Caco-2 (cell line): ENCODE data around the gene SLC12A7. TPM values are rescaled to one million over a fixed set of nuclear protein-coding genes. Genes with fewer than 3 reads are reported as not detected.

Experiments
- BruUV-seq: library from RNA; stranded (reverse); fragments of 400-500 nt; replicated peaks from 2 replicates; lab custom pipeline; 2021; lab: Mats Ljungman, UMichigan
- CTCF ChIA-PET: fragments of 300-600 bp; sonication (Branson Sonifier 250); formaldehyde crosslinking; loops from one replicate; lab custom pipeline; 2022; ENCODE audit warnings: antibody characterized with exemption; lab: Charles Lee
- POLR2A ChIA-PET: fragments of 300-600 bp; sonication (Branson Sonifier 250); formaldehyde crosslinking; loops from one replicate; lab custom pipeline; 2022; ENCODE audit warnings: antibody characterized with exemption; lab: Charles Lee
- DNase-seq, 2 experiments: peaks; one replicate each; pipeline versions ENCODE4 v3.0.0 to v3.0.0-alpha.2; 2020 to 2022
- H3K27me3 ChIP-seq: replicated peaks from 2 replicates; pipeline ENCODE4 v1.6.0; 2011; ENCODE audit warnings: low read length; ENCODE audit not compliant: control insufficient read depth, insufficient read depth
- H3K36me3 ChIP-seq: 2 replicates; pipeline ENCODE4 v1.5.1; 2011; ENCODE audit warnings: low read length; ENCODE audit not compliant: control insufficient read depth, insufficient read depth
- H3K4me1 ChIP-seq: fragments of 250-450 bp; sonication (Bioruptor Pico); 2 replicates; pipeline ENCODE4 v1.5.1; 2020; ENCODE audit warnings: mild to moderate bottlenecking
- H3K4me3 ChIP-seq: 2 replicates; pipeline ENCODE4 v1.5.1; 2011; ENCODE audit warnings: low read depth, mild to moderate bottlenecking, control low read depth, low read length
- H3K9me3 ChIP-seq: fragments of 250-450 bp; sonication (Bioruptor Pico); 2 replicates; pipeline ENCODE4 v1.5.1; 2020; ENCODE audit warnings: mild to moderate bottlenecking, moderate library complexity
- H3K27ac Mint-ChIP-seq: one replicate; pipeline ENCODE4 v1.8.0; 2022; ENCODE audit warnings: mixed read lengths; ENCODE audit not compliant: unreplicated experiment
- H3K27me3 Mint-ChIP-seq: one replicate; pipeline ENCODE4 v1.8.0; 2022; ENCODE audit warnings: mixed read lengths; ENCODE audit not compliant: insufficient read depth, unreplicated experiment
- H3K36me3 Mint-ChIP-seq: one replicate; pipeline ENCODE4 v1.8.0; 2022; ENCODE audit warnings: mild to moderate bottlenecking, mixed read lengths; ENCODE audit not compliant: insufficient read depth, unreplicated experiment
- H3K4me1 Mint-ChIP-seq: one replicate; pipeline ENCODE4 v1.8.0; 2022; ENCODE audit warnings: low read depth, mixed read lengths; ENCODE audit not compliant: unreplicated experiment
- H3K4me3 Mint-ChIP-seq: one replicate; pipeline ENCODE4 v1.8.0; 2022; ENCODE audit warnings: mild to moderate bottlenecking, moderate library complexity, mixed read lengths; ENCODE audit not compliant: unreplicated experiment
- H3K9me3 Mint-ChIP-seq: one replicate; pipeline ENCODE4 v1.8.0; 2022; ENCODE audit warnings: mixed read lengths; ENCODE audit not compliant: unreplicated experiment
- CTCF ChIP-seq, 2 experiments: fragments of 200-600 bp in 1 of 2; IDR thresholded peaks; 1 replicate in 1 of 2; 2 replicates in 1 of 2; pipeline versions ENCODE4 v1.5.1 to v1.8.0; 2011 to 2022; ENCODE audit warnings: antibody characterized with exemption in 1 of 2, control low read depth in 1 of 2, inconsistent platforms in 1 of 2, low read depth in 1 of 2, low read length in 1 of 2, mild to moderate bottlenecking in 1 of 2, moderate library complexity in 1 of 2; ENCODE audit not compliant: insufficient read depth in 1 of 2, severe bottlenecking in 1 of 2, unreplicated experiment in 1 of 2
- intact Hi-C: fragments of 100-400 bp; cut with micrococcal nuclease; formaldehyde crosslinking; loops from one replicate; pipeline ENCODE4 v1.10.0; 2022; ENCODE audit not compliant: unreplicated experiment
- total RNA-seq: library from RNA; stranded (reverse); gene quantifications from 2 replicates; pipeline ENCODE4 v1.2.3, GENCODE V29; 2022

Gene SLC12A7
- total RNA-seq, 1 experiment from 2014 or later, result 41.7 TPM

- Histone ChIP-seq H3K36me3 (no peaks in the 10 kb centered on the region), H3K9me3 (0 out of 2 replicates have a peak, but pooled peaks cover 4% of the 10 kb centered on the region), H3K4me1 (no peaks in the 10 kb centered on the region), H3K4me3 (no peak overlapping the region), H3K27me3 (no peaks in the 10 kb centered on the region)
- intact Hi-C loops, result no loop called here
- Mint-ChIP-seq H3K4me3 (no peak overlapping the region), H3K27ac (no peak overlapping the region), H3K36me3 (peaks cover 5% of the 10 kb centered on the region), H3K9me3 (peaks cover 3% of the 10 kb centered on the region), H3K27me3 (no peaks in the 10 kb centered on the region), H3K4me1 (peaks cover 11% of the 10 kb centered on the region)
- no TSS peak for BruUV-seq
- DNase-seq, result no peak
- ChIA-PET POLR2A (interaction anchor here (0.6 kb wide), 1 partner anchor 78 kb away, joined by 5 read pairs; no protein-coding TSS in a partner anchor), CTCF (interaction anchor here (0.6 to 1.1 kb wide), 2 partner anchors 10 to 85 kb away, joined by 3 to 4 read pairs; no protein-coding TSS in a partner anchor)
- no peak for TF ChIP-seq CTCF (IDR thresholded peaks at IDR 0.05; ENCODE audit: insufficient read depth in 1 of 2, low read depth in 1 of 2, low read length in 1 of 2, severe bottlenecking in 1 of 2, unreplicated experiment in 1 of 2)
Measured at GRCh38 chr5:1119312-1119831, 7.5 kb upstream of the SLC12A7 start.

GRCh38 chr5:1118738-1119137, 6.9 kb upstream of the SLC12A7 start:
- ChIA-PET POLR2A (interaction anchor here (0.6 kb wide), 1 partner anchor 79 kb away, joined by 5 read pairs; no protein-coding TSS in a partner anchor), CTCF (interaction anchor here (0.6 to 1.1 kb wide), 2 partner anchors 11 to 86 kb away, joined by 3 to 4 read pairs; no protein-coding TSS in a partner anchor)
- intact Hi-C loops, result no loop called here
- Mint-ChIP-seq H3K27me3 (no peaks in the 10 kb centered on the region), H3K4me1 (peaks cover 6% of the 10 kb centered on the region), H3K9me3 (no peaks in the 10 kb centered on the region), H3K27ac (no peak overlapping the region), H3K4me3 (no peak overlapping the region), H3K36me3 (no peaks in the 10 kb centered on the region)
- DNase-seq, result no peak
- no peaks in the 10 kb centered on the region for H3K4me1 ChIP-seq
- no peaks in the 10 kb centered on the region for H3K9me3 ChIP-seq
- no peak overlapping the region for H3K4me3 ChIP-seq
- no peak for TF ChIP-seq CTCF (IDR thresholded peaks at IDR 0.05; ENCODE audit: insufficient read depth in 1 of 2, low read depth in 1 of 2, low read length in 1 of 2, severe bottlenecking in 1 of 2, unreplicated experiment in 1 of 2)
- no peaks in the 10 kb centered on the region for H3K36me3 ChIP-seq
- no peaks in the 10 kb centered on the region for H3K27me3 ChIP-seq
- no TSS peak for BruUV-seq

GRCh38 chr5:1118231-1118698, 6.4 kb upstream of the SLC12A7 start:
- Mint-ChIP-seq H3K27ac (no peak overlapping the region), H3K27me3 (no peaks in the 10 kb centered on the region), H3K4me3 (no peak overlapping the region), H3K36me3 (no peaks in the 10 kb centered on the region), H3K4me1 (peaks cover 6% of the 10 kb centered on the region), H3K9me3 (no peaks in the 10 kb centered on the region)
- intact Hi-C loops, result no loop called here
- no peak for TF ChIP-seq CTCF (IDR thresholded peaks at IDR 0.05; ENCODE audit: insufficient read depth in 1 of 2, low read depth in 1 of 2, low read length in 1 of 2, severe bottlenecking in 1 of 2, unreplicated experiment in 1 of 2)
- H3K4me1 ChIP-seq, result no peaks in the 10 kb centered on the region
- ChIA-PET POLR2A (no interaction called here), CTCF (interaction anchor here (1.1 kb wide), 1 partner anchor 12 kb away, joined by 3 read pairs; no protein-coding TSS in a partner anchor)
- H3K27me3 ChIP-seq, result no peaks in the 10 kb centered on the region
- BruUV-seq, result no TSS peak
- no peak for DNase-seq
- no peaks in the 10 kb centered on the region for H3K9me3 ChIP-seq
- no peak overlapping the region for H3K4me3 ChIP-seq
- no peaks in the 10 kb centered on the region for H3K36me3 ChIP-seq
